Measurements from ENCODE around the gene PLAGL1.

PLAGL1 gene

GRCh38 chr6:143911028-143911427, 97.0 kb downstream of the PLAGL1 start:
- no peaks in the 10 kb centered on the region for H3K79me2 ChIP-seq (ENCODE audit: insufficient read depth, low read length)
- no peaks in the 10 kb centered on the region for H3F3A ChIP-seq (ENCODE audit: low read depth)
- no peaks in the 10 kb centered on the region for H3K4me1 ChIP-seq (ENCODE audit: insufficient read depth, low read length, poor library complexity, severe bottlenecking)
- no peaks in the 10 kb centered on the region for H3K36me3 ChIP-seq (ENCODE audit: insufficient read depth, low read length)
- TF ChIP-seq CTCF (conservative IDR thresholded peaks at IDR 0.05; ENCODE audit: low read length): no peak
- no peak overlapping the region for H2AFZ ChIP-seq (ENCODE audit: low read length)
- no peaks in the 10 kb centered on the region for H3K27me3 ChIP-seq (ENCODE audit: insufficient read depth, low read length, poor library complexity, severe bottlenecking)
- no peak overlapping the region for H3K9ac ChIP-seq (ENCODE audit: low read depth, low read length, poor library complexity, severe bottlenecking)
- H4K20me1 ChIP-seq (ENCODE audit: insufficient read depth, low read length, poor library complexity, severe bottlenecking): no peaks in the 10 kb centered on the region
- no peaks in the 10 kb centered on the region for H3K9me2 ChIP-seq (replicated peaks; ENCODE audit: low read depth, low read length)
- peaks cover 2% of the 10 kb centered on the region; the same call in 1 of the 2 replicates for H3K9me3 ChIP-seq (ENCODE audit: insufficient read depth, low read depth, low read length)
- no peak overlapping the region for H3K4me2 ChIP-seq (ENCODE audit: low read depth, low read length, poor library complexity, severe bottlenecking)
- H3K4me3 ChIP-seq (ENCODE audit: low read length, poor library complexity, severe bottlenecking): no peak overlapping the region

GRCh38 chr6:143902827-143903226, 105.2 kb downstream of the PLAGL1 start:
- no peak overlapping the region for H3K9ac ChIP-seq (ENCODE audit: low read depth, low read length, poor library complexity, severe bottlenecking)
- no peak overlapping the region for H2AFZ ChIP-seq (ENCODE audit: low read length)
- H3K4me1 ChIP-seq (ENCODE audit: insufficient read depth, low read length, poor library complexity, severe bottlenecking): no peaks in the 10 kb centered on the region
- no peaks in the 10 kb centered on the region for H3K9me2 ChIP-seq (replicated peaks; ENCODE audit: low read depth, low read length)
- TF ChIP-seq EZH2phosphoT487 (IDR thresholded peaks at IDR 0.05; ENCODE audit: borderline replicate concordance) (no peak), CTCF (conservative IDR thresholded peaks at IDR 0.05; ENCODE audit: low read length) (no peak)
- H3F3A ChIP-seq (ENCODE audit: low read depth): no peaks in the 10 kb centered on the region
- H3K27me3 ChIP-seq (ENCODE audit: insufficient read depth, low read length, poor library complexity, severe bottlenecking): no peaks in the 10 kb centered on the region
- H3K79me2 ChIP-seq (ENCODE audit: insufficient read depth, low read length): no peaks in the 10 kb centered on the region
- H3K36me3 ChIP-seq (ENCODE audit: insufficient read depth, low read length): no peaks in the 10 kb centered on the region
- H4K20me1 ChIP-seq (ENCODE audit: insufficient read depth, low read length, poor library complexity, severe bottlenecking): no peaks in the 10 kb centered on the region
- no peak overlapping the region for H3K4me2 ChIP-seq (ENCODE audit: low read depth, low read length, poor library complexity, severe bottlenecking)
- no peak overlapping the region for H3K4me3 ChIP-seq (ENCODE audit: low read length, poor library complexity, severe bottlenecking)
- H3K9me3 ChIP-seq (ENCODE audit: insufficient read depth, low read depth, low read length): no peaks in the 10 kb centered on the region

GRCh38 chr6:143901885-143902750, 105.9 kb downstream of the PLAGL1 start:
- H2AFZ ChIP-seq (ENCODE audit: low read length): no peak overlapping the region
- no peaks in the 10 kb centered on the region for H4K20me1 ChIP-seq (ENCODE audit: insufficient read depth, low read length, poor library complexity, severe bottlenecking)
- H3K79me2 ChIP-seq (ENCODE audit: insufficient read depth, low read length): no peaks in the 10 kb centered on the region
- H3K36me3 ChIP-seq (ENCODE audit: insufficient read depth, low read length): no peaks in the 10 kb centered on the region
- no peaks in the 10 kb centered on the region for H3K9me2 ChIP-seq (replicated peaks; ENCODE audit: low read depth, low read length)
- H3K9ac ChIP-seq (ENCODE audit: low read depth, low read length, poor library complexity, severe bottlenecking): no peak overlapping the region
- H3K4me1 ChIP-seq (ENCODE audit: insufficient read depth, low read length, poor library complexity, severe bottlenecking): no peaks in the 10 kb centered on the region
- no peaks in the 10 kb centered on the region for H3K9me3 ChIP-seq (ENCODE audit: insufficient read depth, low read depth, low read length)
- no peak overlapping the region for H3K4me3 ChIP-seq (ENCODE audit: low read length, poor library complexity, severe bottlenecking)
- H3K27me3 ChIP-seq (ENCODE audit: insufficient read depth, low read length, poor library complexity, severe bottlenecking): no peaks in the 10 kb centered on the region
- TF ChIP-seq CTCF (conservative IDR thresholded peaks at IDR 0.05; ENCODE audit: low read length): no peak
- no peak for TF ChIP-seq EZH2phosphoT487 (IDR thresholded peaks at IDR 0.05; ENCODE audit: borderline replicate concordance)
- H3K4me2 ChIP-seq (ENCODE audit: low read depth, low read length, poor library complexity, severe bottlenecking): no peak overlapping the region
- no peaks in the 10 kb centered on the region for H3F3A ChIP-seq (ENCODE audit: low read depth)

Measured in Loucy (cell line).